HepG2 (cell line): ENCODE measurements around the gene DNLZ. TPM values are rescaled to one million over a fixed set of nuclear protein-coding genes. Genes with fewer than 3 reads are reported as not detected.

ENCODE experiments used
- ATF7 ChIP-seq, 2 experiments: fragments of 450-650 bp in 1 of 2; sonication (generic) in 1 of 2; formaldehyde crosslinking in 1 of 2; IDR thresholded peaks; 2 replicates each; pipeline versions ENCODE4 v1.4.0 to v1.6.1; 2016 to 2020; ENCODE audit warnings: antibody characterized with exemption in 1 of 2, mild to moderate bottlenecking in 1 of 2, missing genetic modification reagents in 1 of 2
- polyA plus RNA-seq, 8 experiments: library from polyadenylated mRNA; depleted of rRNA in 3 of 8; stranded (reverse) in 7 of 8; unstranded in 1 of 8; fragments of >200 nt; fragmentation: Illumina TruSeq in 4 of 8; extraction: Trizol in 4 of 8; gene quantifications; 2 replicates each; pipeline versions ENCODE4 v1.2.1 to v1.2.3, GENCODE V29; 2011 to 2016; ENCODE audit warnings: low read depth in 4 of 8, missing spikeins in 1 of 8, mixed read lengths in 1 of 8; ENCODE audit not compliant: insufficient read depth in 1 of 8
- total RNA-seq, 5 experiments: library from RNA; depleted of rRNA; stranded (reverse); fragments of >200 nt; fragmentation: Illumina TruSeq; extraction: Trizol; gene quantifications; 2 replicates each; pipeline ENCODE4 v1.2.3, GENCODE V29; 2016; ENCODE audit warnings: low read depth in 1 of 5
- TF ChIP-seq, protein P1 (sequence below): sonication (generic); formaldehyde crosslinking; IDR thresholded peaks from 2 replicates; pipeline ENCODE4 v1.9.0; 2021; ENCODE audit warnings: mild to moderate bottlenecking, missing genetic modification reagents
- TF ChIP-seq, protein P2 (sequence below): sonication (generic); formaldehyde crosslinking; IDR thresholded peaks from 2 replicates; pipeline ENCODE4 v1.5.0; 2020; ENCODE audit warnings: mild to moderate bottlenecking, missing genetic modification reagents
- TF ChIP-seq, protein P3 (sequence below): sonication (generic); formaldehyde crosslinking; IDR thresholded peaks from 2 replicates; pipeline ENCODE4 v1.9.0; 2021; ENCODE audit warnings: missing genetic modification reagents, mild to moderate bottlenecking, borderline replicate concordance

Gene DNLZ
- total and polyA plus RNA-seq, 2 of the 13 experiments (the other 11 are each of a cell fraction or from before 2014, with no cell fraction given) = 3.4 to 8.0 TPM

DNA sequence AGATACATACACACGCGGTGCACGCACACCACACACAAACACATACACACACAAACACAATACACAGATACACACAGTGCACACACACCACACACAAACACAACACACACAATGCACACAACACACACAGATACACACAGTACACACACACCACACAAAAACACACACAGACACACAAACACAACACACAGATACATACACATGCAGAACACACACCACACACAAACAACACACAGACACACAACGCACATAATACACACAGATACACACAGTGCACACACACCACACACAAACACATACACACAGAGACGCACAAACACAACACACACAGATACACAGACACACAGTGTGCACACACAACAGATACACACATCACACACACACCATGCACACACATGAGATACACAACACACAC, 53.7 kb downstream of the DNLZ start (continued):
- TF ChIP-seq, protein P1, sequence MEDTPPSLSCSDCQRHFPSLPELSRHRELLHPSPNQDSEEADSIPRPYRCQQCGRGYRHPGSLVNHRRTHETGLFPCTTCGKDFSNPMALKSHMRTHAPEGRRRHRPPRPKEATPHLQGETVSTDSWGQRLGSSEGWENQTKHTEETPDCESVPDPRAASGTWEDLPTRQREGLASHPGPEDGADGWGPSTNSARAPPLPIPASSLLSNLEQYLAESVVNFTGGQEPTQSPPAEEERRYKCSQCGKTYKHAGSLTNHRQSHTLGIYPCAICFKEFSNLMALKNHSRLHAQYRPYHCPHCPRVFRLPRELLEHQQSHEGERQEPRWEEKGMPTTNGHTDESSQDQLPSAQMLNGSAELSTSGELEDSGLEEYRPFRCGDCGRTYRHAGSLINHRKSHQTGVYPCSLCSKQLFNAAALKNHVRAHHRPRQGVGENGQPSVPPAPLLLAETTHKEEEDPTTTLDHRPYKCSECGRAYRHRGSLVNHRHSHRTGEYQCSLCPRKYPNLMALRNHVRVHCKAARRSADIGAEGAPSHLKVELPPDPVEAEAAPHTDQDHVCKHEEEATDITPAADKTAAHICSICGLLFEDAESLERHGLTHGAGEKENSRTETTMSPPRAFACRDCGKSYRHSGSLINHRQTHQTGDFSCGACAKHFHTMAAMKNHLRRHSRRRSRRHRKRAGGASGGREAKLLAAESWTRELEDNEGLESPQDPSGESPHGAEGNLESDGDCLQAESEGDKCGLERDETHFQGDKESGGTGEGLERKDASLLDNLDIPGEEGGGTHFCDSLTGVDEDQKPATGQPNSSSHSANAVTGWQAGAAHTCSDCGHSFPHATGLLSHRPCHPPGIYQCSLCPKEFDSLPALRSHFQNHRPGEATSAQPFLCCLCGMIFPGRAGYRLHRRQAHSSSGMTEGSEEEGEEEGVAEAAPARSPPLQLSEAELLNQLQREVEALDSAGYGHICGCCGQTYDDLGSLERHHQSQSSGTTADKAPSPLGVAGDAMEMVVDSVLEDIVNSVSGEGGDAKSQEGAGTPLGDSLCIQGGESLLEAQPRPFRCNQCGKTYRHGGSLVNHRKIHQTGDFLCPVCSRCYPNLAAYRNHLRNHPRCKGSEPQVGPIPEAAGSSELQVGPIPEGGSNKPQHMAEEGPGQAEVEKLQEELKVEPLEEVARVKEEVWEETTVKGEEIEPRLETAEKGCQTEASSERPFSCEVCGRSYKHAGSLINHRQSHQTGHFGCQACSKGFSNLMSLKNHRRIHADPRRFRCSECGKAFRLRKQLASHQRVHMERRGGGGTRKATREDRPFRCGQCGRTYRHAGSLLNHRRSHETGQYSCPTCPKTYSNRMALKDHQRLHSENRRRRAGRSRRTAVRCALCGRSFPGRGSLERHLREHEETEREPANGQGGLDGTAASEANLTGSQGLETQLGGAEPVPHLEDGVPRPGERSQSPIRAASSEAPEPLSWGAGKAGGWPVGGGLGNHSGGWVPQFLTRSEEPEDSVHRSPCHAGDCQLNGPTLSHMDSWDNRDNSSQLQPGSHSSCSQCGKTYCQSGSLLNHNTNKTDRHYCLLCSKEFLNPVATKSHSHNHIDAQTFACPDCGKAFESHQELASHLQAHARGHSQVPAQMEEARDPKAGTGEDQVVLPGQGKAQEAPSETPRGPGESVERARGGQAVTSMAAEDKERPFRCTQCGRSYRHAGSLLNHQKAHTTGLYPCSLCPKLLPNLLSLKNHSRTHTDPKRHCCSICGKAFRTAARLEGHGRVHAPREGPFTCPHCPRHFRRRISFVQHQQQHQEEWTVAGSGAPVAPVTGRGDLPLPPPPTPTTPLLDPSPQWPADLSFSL (CRISPR knock-in tag) = peak; percentile 99
- TF ChIP-seq, protein P2, sequence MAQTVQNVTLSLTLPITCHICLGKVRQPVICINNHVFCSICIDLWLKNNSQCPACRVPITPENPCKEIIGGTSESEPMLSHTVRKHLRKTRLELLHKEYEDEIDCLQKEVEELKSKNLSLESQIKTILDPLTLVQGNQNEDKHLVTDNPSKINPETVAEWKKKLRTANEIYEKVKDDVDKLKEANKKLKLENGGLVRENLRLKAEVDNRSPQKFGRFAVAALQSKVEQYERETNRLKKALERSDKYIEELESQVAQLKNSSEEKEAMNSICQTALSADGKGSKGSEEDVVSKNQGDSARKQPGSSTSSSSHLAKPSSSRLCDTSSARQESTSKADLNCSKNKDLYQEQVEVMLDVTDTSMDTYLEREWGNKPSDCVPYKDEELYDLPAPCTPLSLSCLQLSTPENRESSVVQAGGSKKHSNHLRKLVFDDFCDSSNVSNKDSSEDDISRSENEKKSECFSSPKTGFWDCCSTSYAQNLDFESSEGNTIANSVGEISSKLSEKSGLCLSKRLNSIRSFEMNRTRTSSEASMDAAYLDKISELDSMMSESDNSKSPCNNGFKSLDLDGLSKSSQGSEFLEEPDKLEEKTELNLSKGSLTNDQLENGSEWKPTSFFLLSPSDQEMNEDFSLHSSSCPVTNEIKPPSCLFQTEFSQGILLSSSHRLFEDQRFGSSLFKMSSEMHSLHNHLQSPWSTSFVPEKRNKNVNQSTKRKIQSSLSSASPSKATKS (CRISPR knock-in tag) = no peak
- TF ChIP-seq, protein P3, sequence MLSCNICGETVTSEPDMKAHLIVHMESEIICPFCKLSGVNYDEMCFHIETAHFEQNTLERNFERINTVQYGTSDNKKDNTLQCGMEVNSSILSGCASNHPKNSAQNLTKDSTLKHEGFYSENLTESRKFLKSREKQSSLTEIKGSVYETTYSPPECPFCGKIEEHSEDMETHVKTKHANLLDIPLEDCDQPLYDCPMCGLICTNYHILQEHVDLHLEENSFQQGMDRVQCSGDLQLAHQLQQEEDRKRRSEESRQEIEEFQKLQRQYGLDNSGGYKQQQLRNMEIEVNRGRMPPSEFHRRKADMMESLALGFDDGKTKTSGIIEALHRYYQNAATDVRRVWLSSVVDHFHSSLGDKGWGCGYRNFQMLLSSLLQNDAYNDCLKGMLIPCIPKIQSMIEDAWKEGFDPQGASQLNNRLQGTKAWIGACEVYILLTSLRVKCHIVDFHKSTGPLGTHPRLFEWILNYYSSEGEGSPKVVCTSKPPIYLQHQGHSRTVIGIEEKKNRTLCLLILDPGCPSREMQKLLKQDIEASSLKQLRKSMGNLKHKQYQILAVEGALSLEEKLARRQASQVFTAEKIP (CRISPR knock-in tag) = no peak
- no peak for TF ChIP-seq ATF7 (IDR thresholded peaks at IDR 0.05)
- no peak for TF ChIP-seq ATF7 (CRISPR knock-in tag; IDR thresholded peaks at IDR 0.05)

Other genes starting within 250 kb of the DNLZ start
- gene TMEM250, start 244.9 kb downstream of the DNLZ start, total RNA-seq (2016; rRNA removed; fragmentation: Illumina TruSeq; extraction: Trizol) = 12.0 and 13.9 TPM in 2 replicates
- 5.5 and 7.1 TPM in 2 replicates for gene TMEM250, start 244.9 kb downstream of the DNLZ start, polyA plus RNA-seq (2011; rRNA removed)
- gene LHX3, start 158.6 kb downstream of the DNLZ start, total RNA-seq (2016; rRNA removed; fragmentation: Illumina TruSeq; extraction: Trizol) = not detected in 2 replicates
- gene LHX3, start 158.6 kb downstream of the DNLZ start, polyA plus RNA-seq (2011; rRNA removed) = not detected in 2 replicates
- 10.1 and 27.1 TPM in 2 replicates for gene QSOX2, start 117.9 kb downstream of the DNLZ start, total RNA-seq (2016; rRNA removed; fragmentation: Illumina TruSeq; extraction: Trizol)
- gene QSOX2, start 117.9 kb downstream of the DNLZ start, polyA plus RNA-seq (2011; rRNA removed) = 36.4 and 42.1 TPM in 2 replicates
- 0.13 TPM in 1 of 2 replicates, not detected in the other for gene CCDC187, start 59.6 kb downstream of the DNLZ start, total RNA-seq (2016; rRNA removed; fragmentation: Illumina TruSeq; extraction: Trizol)
- gene CCDC187, start 59.6 kb downstream of the DNLZ start, polyA plus RNA-seq (2011; rRNA removed) = 0.03 and 0.09 TPM in 2 replicates
- 0.59 and 1.0 TPM in 2 replicates for gene GPSM1, start 36.2 kb downstream of the DNLZ start, total RNA-seq (2016; rRNA removed; fragmentation: Illumina TruSeq; extraction: Trizol)
- 2.4 and 3.4 TPM in 2 replicates for gene GPSM1, start 36.2 kb downstream of the DNLZ start, polyA plus RNA-seq (2011; rRNA removed)
- gene CARD9, start 9.9 kb upstream of the DNLZ start, total RNA-seq (2016; rRNA removed; fragmentation: Illumina TruSeq; extraction: Trizol) = 3.6 and 7.4 TPM in 2 replicates
- 3.3 and 7.2 TPM in 2 replicates for gene CARD9, start 9.9 kb upstream of the DNLZ start, polyA plus RNA-seq (2011; rRNA removed)
- gene SNAPC4, start 36.4 kb upstream of the DNLZ start, total RNA-seq (2016; rRNA removed; fragmentation: Illumina TruSeq; extraction: Trizol) = 4.3 and 6.0 TPM in 2 replicates
- gene SNAPC4, start 36.4 kb upstream of the DNLZ start, polyA plus RNA-seq (2011; rRNA removed) = 2.0 and 3.3 TPM in 2 replicates
- 56.6 and 76.4 TPM in 2 replicates for gene ENTR1, start 46.9 kb upstream of the DNLZ start, total RNA-seq (2016; rRNA removed; fragmentation: Illumina TruSeq; extraction: Trizol)
- gene ENTR1, start 46.9 kb upstream of the DNLZ start, polyA plus RNA-seq (2011; rRNA removed) = 70.1 and 84.2 TPM in 2 replicates
- 75.7 and 88.4 TPM in 2 replicates for gene PMPCA, start 46.9 kb upstream of the DNLZ start, total RNA-seq (2016; rRNA removed; fragmentation: Illumina TruSeq; extraction: Trizol)
- 70.2 and 80.2 TPM in 2 replicates for gene PMPCA, start 46.9 kb upstream of the DNLZ start, polyA plus RNA-seq (2011; rRNA removed)
- gene INPP5E, start 76.1 kb upstream of the DNLZ start, total RNA-seq (2016; rRNA removed; fragmentation: Illumina TruSeq; extraction: Trizol) = 3.0 and 5.5 TPM in 2 replicates
- 5.5 and 7.5 TPM in 2 replicates for gene INPP5E, start 76.1 kb upstream of the DNLZ start, polyA plus RNA-seq (2011; rRNA removed)
- 15.9 and 27.7 TPM in 2 replicates for gene SEC16A, start 119.3 kb upstream of the DNLZ start, total RNA-seq (2016; rRNA removed; fragmentation: Illumina TruSeq; extraction: Trizol)
- 17.9 and 18.9 TPM in 2 replicates for gene SEC16A, start 119.3 kb upstream of the DNLZ start, polyA plus RNA-seq (2011; rRNA removed)
- 0.22 and 0.35 TPM in 2 replicates for gene NOTCH1, start 182.3 kb upstream of the DNLZ start, total RNA-seq (2016; rRNA removed; fragmentation: Illumina TruSeq; extraction: Trizol)
- 0.09 and 0.12 TPM in 2 replicates for gene NOTCH1, start 182.3 kb upstream of the DNLZ start, polyA plus RNA-seq (2011; rRNA removed)